Activated naive CD8-positive, alpha-beta T cell treated with anti-CD3 and anti-CD28 coated beads, Interleukin-2, amount 10 ng/mL, durations not matched to agents 7 days and 5 days (primary cell): ENCODE data around the gene GJC3. TPM values are rescaled to one million over a fixed set of nuclear protein-coding genes. Genes with fewer than 3 reads are reported as not detected.
"Not testable (repeated sequence)": the region's sequence is repeated elsewhere in the genome, so short reads cannot be mapped to it uniquely, and the experiment has no call there.

Source experiments
- ATAC-seq: fragments of 150-1000 bp; cut with Tn5 transposase; one replicate; pipeline ENCODE4 v1.10.0; 2021; ENCODE audit warnings: low read depth, moderate library complexity
- POLR2A ChIA-PET: fragments of 350-600 bp; sonication (Branson Sonifier 250); formaldehyde crosslinking; loops from one replicate; lab custom pipeline; 2021; ENCODE audit warnings: antibody characterized with exemption; lab: Charles Lee
- DNase-seq: peaks from one replicate; pipeline ENCODE4 v3.0.0; 2021
- H3K27ac Mint-ChIP-seq: one replicate; pipeline ENCODE4 v1.8.0; 2022; ENCODE audit warnings: mild to moderate bottlenecking, mixed read lengths
- H3K27me3 Mint-ChIP-seq: one replicate; pipeline ENCODE4 v1.8.0; 2022; ENCODE audit warnings: mild to moderate bottlenecking, moderate library complexity, mixed read lengths
- H3K36me3 Mint-ChIP-seq: one replicate; pipeline ENCODE4 v1.8.0; 2021; ENCODE audit warnings: mild to moderate bottlenecking, mixed read lengths
- H3K4me1 Mint-ChIP-seq: one replicate; pipeline ENCODE4 v1.8.0; 2021; ENCODE audit warnings: mixed read lengths
- H3K4me3 Mint-ChIP-seq: one replicate; pipeline ENCODE4 v1.8.0; 2022; ENCODE audit warnings: mild to moderate bottlenecking, moderate library complexity, mixed read lengths
- H3K9me3 Mint-ChIP-seq: one replicate; pipeline ENCODE4 v1.8.0; 2021; ENCODE audit warnings: mixed read lengths
- total RNA-seq, 2 experiments: library from RNA; stranded (reverse); gene quantifications; one replicate each; pipeline ENCODE4 v1.2.3, GENCODE V29; 2021

GJC3 gene
- total RNA-seq, 2 experiments from 2014 or later: not detected

DNA sequence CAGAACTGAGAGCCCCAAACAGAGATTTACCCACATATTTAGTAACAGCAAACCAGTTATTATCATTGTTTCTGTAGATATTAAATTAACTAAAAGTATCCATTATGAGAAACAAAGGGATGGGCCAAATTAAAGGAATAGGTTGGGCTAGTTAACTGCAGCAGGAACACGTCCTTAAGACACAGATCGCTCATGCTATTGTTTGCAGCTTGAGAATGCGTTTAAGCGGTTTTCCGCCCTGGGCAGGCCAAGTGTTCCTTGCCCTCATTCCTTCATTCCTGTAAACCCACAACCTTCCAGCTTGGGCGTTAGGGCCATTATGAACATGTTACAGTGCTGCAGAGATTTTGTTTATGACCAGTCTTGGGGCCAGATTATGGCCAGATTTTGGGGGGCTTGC lies 21.4 kb upstream of the GJC3 start:
- H3K36me3 Mint-ChIP-seq, ATAC-seq, POLR2A ChIA-PET, H3K4me3 Mint-ChIP-seq, DNase-seq, H3K27ac Mint-ChIP-seq, H3K4me1 Mint-ChIP-seq, H3K27me3 Mint-ChIP-seq, H3K9me3 Mint-ChIP-seq: not testable (repeated sequence)

DNA sequence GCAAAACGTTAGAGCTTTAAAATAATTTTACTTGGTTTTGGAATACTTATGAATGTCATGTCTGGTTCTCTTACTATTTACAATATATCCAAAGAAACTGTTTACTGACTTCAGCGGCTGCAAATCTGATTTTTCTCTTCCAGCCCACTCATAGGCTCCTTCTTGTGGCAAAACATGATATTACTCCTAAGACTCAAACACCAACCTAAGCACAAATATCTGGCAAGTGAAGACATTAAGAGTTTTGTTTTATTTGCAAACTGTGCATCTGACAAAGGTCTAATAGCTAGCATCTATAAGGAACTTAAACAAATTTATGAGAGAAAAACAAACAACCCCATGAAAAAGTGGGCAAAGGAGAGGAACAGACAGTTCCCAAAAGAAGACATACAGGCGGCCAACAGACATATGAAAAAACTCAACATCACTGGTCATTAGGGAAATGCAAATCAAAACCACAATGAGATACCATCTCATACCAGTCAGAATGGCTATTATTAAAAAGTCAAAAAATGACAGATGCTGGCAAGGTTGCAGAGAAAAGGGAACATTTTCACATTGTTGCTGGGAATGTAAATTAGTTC lies 20.3 kb upstream of the GJC3 start:
- POLR2A ChIA-PET: no interaction called here
- no peak for DNase-seq
- Mint-ChIP-seq H3K27ac (no peak overlapping the region), H3K36me3 (no peaks in the 10 kb centered on the region), H3K4me3 (no peak overlapping the region), H3K27me3 (peaks cover 3% of the 10 kb centered on the region), H3K4me1 (peaks cover 4% of the 10 kb centered on the region), H3K9me3 (no peaks in the 10 kb centered on the region)
- no peak for ATAC-seq

DNA sequence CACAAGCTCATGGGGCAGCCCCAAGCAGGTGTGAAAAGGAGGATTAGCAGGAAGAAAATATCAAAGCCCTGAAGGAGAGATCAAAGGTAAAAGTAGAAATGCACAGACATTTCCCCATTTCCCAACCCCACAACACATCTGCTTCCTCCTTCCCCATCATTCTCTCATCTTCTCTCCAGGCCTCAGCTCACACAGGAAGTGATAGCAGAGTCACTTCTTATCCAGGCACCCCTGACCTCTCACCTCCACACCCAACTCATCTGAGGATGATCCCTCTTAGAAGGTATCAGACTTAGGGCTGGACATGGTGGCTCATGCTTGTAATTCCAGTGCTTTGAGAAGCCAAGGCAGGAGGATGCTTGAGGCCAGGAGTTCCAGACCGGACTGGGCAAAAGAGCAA lies 18.2 kb upstream of the GJC3 start:
- Mint-ChIP-seq H3K4me3 (no peak overlapping the region), H3K27ac (no peak overlapping the region), H3K4me1 (peaks cover 4% of the 10 kb centered on the region), H3K9me3 (no peaks in the 10 kb centered on the region), H3K36me3 (no peaks in the 10 kb centered on the region), H3K27me3 (peaks cover 3% of the 10 kb centered on the region)
- ATAC-seq (no peak), DNase-seq (no peak)
- POLR2A ChIA-PET: no interaction called here

DNA sequence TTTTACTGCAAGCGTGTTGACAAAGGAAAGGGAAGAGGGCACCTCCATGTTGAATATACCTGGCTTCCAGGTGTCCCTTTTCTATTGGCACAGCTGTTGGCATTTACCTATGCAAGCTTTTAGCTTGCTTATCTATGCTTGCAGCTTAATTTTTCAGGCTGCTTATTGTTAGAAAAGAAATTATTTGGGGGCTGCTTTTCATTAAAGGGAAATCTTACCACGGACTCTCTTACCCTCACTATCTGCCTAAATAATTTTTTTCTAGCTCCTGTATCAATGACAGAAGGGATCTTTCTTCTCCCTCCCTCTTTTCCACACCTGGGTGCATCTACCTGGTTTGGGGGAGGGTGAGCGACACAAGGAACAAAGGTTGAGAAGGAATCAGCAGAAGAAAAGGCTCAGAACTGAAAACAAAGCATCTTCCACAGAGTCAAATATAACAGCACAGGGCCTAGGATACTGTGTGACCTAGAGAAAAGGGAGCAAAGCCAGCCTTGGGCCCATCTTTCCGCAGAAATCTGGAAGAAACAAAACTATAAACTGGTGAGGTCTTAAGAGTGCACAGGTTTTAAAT lies 15.2 kb upstream of the GJC3 start:
- Mint-ChIP-seq H3K27me3 (peaks cover 5% of the 10 kb centered on the region), H3K9me3 (no peaks in the 10 kb centered on the region), H3K36me3 (no peaks in the 10 kb centered on the region), H3K4me3 (no peak overlapping the region), H3K27ac (no peak overlapping the region), H3K4me1 (peaks cover 4% of the 10 kb centered on the region)
- ATAC-seq (no peak), DNase-seq (no peak)
- POLR2A ChIA-PET: no interaction called here

DNA sequence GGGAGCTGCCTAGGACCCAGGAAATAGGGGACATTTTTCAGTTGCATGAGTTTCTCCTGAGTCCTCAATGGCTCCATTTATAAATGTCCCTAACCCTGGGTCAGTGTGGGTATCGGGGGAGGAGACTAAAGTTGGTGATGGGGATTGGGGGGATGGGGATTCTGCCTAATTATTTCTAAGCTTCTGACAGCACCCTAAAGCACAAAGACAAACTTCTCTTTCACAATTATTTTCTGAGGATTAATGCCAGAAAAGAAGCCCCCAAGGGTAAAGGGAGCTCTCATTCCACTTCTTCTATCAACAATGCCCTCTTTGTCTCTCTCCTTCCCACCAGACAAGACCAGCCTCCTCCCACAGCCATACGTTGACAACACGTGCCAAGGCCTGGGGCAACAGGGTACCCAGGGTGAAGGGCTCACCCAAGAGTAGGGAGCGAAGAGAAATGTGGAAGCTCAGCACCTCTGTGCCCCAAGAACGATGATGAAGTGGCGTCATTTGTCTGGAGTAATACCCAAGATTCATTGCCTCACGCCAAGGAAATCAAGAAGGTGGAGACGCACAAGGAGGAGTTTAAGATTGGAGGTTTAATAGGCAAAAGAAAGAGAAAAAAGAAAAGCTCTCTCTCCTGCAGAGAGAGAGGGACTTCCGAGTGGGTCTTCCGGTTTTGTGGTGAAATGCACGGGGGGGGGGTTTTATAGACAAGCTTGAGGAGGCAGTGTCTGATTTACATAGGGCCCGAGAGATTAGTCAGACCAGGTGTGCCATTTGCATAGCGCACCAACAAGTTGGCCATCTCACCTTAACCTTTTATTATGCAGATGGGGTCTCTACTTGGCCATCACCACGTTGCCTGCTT lies 14.4 kb upstream of the GJC3 start:
- no peak for DNase-seq
- ATAC-seq: no peak
- H3K9me3 Mint-ChIP-seq: no peaks in the 10 kb centered on the region
- no peaks in the 10 kb centered on the region for H3K36me3 Mint-ChIP-seq
- H3K27me3 Mint-ChIP-seq: peaks cover 3% of the 10 kb centered on the region
- H3K4me3 Mint-ChIP-seq: peak overlapping the region; percentile 20
- POLR2A ChIA-PET: interaction anchor here (0.6 kb wide), 1 partner anchor 297 kb away, joined by 4 read pairs; no protein-coding TSS in a partner anchor
- H3K27ac Mint-ChIP-seq: no peak overlapping the region
- H3K4me1 Mint-ChIP-seq: peaks cover 4% of the 10 kb centered on the region

DNA sequence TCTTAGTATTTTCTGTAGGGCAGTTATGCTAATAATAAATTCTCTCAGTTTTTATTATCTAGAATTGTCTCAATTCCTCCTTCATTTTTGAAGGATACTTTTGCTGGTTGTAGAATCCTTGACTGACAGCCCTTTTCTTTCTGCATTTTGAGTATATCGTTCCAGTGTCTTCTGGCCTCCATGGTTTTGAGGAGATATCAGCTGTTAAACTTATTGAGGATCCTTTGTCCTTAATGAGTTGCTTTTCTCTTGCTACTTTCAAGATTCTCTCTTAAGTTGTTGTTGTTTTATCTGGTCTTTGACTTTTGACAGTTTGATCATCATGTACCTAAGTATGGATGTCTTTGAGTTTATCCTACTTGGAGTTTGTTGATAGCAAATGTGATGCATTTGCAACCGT lies 8.9 kb upstream of the GJC3 start:
- Mint-ChIP-seq H3K36me3 (no peaks in the 10 kb centered on the region), H3K4me3 (no peak overlapping the region), H3K9me3 (peaks cover 3% of the 10 kb centered on the region), H3K27me3 (peaks cover 10% of the 10 kb centered on the region), H3K4me1 (peaks cover 8% of the 10 kb centered on the region), H3K27ac (no peak overlapping the region)
- DNase-seq: no peak
- ATAC-seq: no peak
- POLR2A ChIA-PET: no interaction called here

DNA sequence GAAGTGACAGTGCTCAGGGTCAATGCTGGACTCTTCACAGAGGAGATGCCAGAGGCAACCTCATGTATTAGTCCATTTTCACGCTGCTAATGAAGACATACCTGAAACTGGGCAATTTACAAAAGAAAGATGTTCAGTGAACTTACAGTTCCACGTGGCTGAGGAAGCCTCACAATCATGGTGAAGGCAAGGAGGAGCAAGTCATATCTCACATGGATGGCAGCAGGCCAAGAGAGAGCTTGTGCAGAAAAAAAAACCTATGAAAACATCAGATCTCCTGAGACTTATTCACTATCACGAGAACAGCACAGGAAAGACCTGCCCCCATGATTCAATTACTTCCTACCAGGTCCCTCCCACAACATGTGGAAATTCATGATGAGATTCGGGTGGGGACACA lies 5.6 kb upstream of the GJC3 start:
- H3K27me3 Mint-ChIP-seq, H3K4me3 Mint-ChIP-seq, ATAC-seq, H3K4me1 Mint-ChIP-seq, POLR2A ChIA-PET, H3K27ac Mint-ChIP-seq, H3K36me3 Mint-ChIP-seq, H3K9me3 Mint-ChIP-seq, DNase-seq: not testable (repeated sequence)

DNA sequence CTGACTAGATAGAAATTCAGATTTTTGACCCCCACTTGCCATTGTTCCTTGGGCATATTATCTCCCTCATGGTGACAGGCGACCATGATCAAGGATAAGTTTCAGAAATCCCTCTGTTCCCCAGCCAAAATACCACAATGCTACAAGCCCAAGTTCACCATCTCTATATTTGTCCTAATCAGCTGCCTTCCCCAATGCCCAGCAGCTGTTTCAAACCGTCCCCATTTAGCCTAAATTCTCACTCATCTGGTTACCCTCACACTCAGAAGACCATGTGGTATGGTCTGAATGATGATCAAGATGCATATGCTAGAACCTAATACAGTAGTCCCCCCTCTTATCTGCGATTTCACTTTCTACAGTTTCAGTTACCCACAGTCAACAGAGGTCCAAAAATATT lies 956 bp upstream of the GJC3 start:
- no peaks in the 10 kb centered on the region for H3K36me3 Mint-ChIP-seq
- peaks cover 23% of the 10 kb centered on the region for H3K4me1 Mint-ChIP-seq
- H3K27me3 Mint-ChIP-seq: peaks cover 17% of the 10 kb centered on the region
- DNase-seq: no peak
- ATAC-seq: no peak
- no peak overlapping the region for H3K4me3 Mint-ChIP-seq
- H3K9me3 Mint-ChIP-seq: no peaks in the 10 kb centered on the region
- POLR2A ChIA-PET: no interaction called here
- H3K27ac Mint-ChIP-seq: no peak overlapping the region

DNA sequence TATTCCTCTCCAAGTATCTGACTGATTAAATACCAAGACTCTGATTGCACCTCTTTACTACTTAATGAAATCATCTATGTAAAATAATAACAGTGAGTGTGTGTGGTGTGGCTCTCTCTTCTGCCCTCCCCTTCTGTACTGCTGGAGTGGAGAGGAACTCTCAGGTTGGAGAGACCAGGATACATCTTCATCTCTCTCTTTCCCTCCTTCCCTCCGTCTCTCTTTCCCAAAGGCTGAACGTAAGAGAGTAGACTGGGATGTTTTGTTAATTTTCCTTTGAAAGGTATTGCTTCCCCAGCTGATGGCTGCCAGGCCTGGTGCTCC lies 272 bp upstream of the GJC3 start:
- Mint-ChIP-seq H3K36me3 (no peaks in the 10 kb centered on the region), H3K4me3 (peak overlapping the region; percentile 75), H3K27me3 (peaks cover 17% of the 10 kb centered on the region), H3K4me1 (peaks cover 17% of the 10 kb centered on the region), H3K27ac (peak overlapping the region; percentile 17), H3K9me3 (no peaks in the 10 kb centered on the region)
- ATAC-seq: no peak
- POLR2A ChIA-PET: interaction anchor here (0.6 to 1.7 kb wide), 2 partner anchors 11 to 12 kb away, joined by 3 to 14 read pairs; partner anchors contain the start of gene TRIM4
- DNase-seq: no peak

DNA sequence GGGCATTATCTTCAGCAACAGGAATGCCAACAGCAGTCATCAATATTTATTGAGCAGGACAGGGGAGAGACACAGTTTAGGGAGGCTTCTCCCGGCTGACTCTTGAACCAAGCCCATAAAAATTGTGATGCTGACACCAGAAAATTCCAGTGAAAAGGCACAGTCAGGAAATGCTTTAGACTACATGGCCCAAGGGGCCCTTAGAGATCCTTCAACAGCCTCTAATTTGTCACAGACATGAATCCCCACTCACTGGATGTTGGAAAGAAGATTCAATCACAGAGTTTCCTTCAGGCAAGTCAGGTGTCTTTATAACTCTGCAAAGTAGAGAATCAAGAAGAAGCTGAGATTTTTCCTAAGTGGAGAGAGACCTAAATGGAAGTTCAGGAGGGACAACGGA lies 1.2 kb downstream of the GJC3 start:
- Mint-ChIP-seq H3K27me3 (peaks cover 17% of the 10 kb centered on the region), H3K9me3 (no peaks in the 10 kb centered on the region), H3K36me3 (no peaks in the 10 kb centered on the region), H3K27ac (no peak overlapping the region), H3K4me1 (peaks cover 17% of the 10 kb centered on the region), H3K4me3 (peak overlapping the region; percentile 47)
- no peak for ATAC-seq
- no peak for DNase-seq
- POLR2A ChIA-PET: interaction anchor here (1.7 kb wide), 1 partner anchor 9 kb away, joined by 14 read pairs; the partner anchor contains the start of gene TRIM4

DNA sequence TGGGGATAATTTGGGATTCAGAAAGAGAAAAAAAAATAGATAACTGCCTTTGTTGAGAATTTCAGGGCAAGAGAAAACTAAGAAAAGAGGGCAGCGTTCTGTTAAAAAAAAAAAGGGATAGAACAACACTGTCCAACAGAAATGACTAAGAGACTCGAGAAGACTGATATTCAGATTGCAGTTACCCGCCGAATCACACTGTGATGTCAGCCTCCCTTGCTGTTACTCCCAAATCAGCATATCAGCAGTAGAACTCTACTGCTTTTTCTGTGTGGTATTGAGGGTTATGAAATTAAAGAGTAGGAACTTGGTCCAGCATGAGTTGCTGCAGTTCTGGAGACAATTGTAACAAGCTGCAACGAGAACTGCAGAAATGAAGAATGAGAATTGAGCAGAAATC lies 1.9 kb downstream of the GJC3 start:
- Mint-ChIP-seq H3K36me3 (no peaks in the 10 kb centered on the region), H3K27ac (no peak overlapping the region), H3K4me1 (peaks cover 17% of the 10 kb centered on the region), H3K4me3 (no peak overlapping the region), H3K9me3 (no peaks in the 10 kb centered on the region), H3K27me3 (peaks cover 17% of the 10 kb centered on the region)
- ATAC-seq (no peak), DNase-seq (no peak)
- POLR2A ChIA-PET: no interaction called here

DNA sequence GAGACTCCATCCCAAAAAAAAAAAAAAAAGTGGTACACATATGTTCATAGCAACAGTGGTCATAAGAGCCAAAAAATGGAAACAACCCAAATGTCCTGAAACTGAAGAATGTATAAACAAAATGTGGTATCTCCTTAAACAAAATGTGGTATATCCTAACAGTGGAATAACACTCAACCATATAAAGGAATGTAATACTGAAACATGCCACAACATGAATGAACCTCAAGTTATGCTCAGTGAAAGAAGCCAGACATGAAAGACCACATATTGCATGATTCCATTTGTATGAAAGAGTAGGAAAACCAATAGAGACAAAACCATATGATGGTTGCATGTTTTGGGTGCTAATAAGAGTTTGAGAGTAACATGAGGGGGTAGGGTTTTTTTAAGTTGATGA lies 3.1 kb downstream of the GJC3 start:
- no peak for ATAC-seq
- Mint-ChIP-seq H3K27me3 (peaks cover 17% of the 10 kb centered on the region), H3K36me3 (peaks cover 9% of the 10 kb centered on the region), H3K4me3 (no peak overlapping the region), H3K9me3 (no peaks in the 10 kb centered on the region), H3K27ac (no peak overlapping the region), H3K4me1 (peaks cover 17% of the 10 kb centered on the region)
- no peak for DNase-seq
- POLR2A ChIA-PET: no interaction called here

DNA sequence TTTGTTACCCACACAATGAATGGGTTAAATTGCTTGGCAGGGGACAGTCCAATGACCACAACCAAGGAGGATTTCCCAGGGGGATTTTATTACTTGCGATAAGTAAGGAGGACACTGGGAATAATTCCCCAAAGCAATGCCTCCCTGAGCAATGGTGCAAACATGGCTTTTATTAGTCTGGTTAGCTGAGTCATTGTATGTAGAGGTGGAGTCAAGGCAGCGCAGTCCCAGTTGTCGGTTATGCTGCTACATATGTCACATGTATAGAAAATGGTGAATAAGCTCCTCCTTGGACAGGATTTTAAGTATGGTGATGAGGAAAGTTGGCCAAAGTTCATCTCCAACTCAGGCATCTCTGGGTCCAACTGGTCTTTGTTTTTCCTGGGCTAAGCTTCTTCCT lies 6.2 kb downstream of the GJC3 start:
- Mint-ChIP-seq H3K4me3 (no peak overlapping the region), H3K27me3 (peaks cover 12% of the 10 kb centered on the region), H3K36me3 (peaks cover 17% of the 10 kb centered on the region), H3K9me3 (no peaks in the 10 kb centered on the region), H3K27ac (no peak overlapping the region), H3K4me1 (peaks cover 12% of the 10 kb centered on the region)
- ATAC-seq (no peak), DNase-seq (no peak)
- POLR2A ChIA-PET: interaction anchor here (0.9 kb wide), 1 partner anchor 10 kb away, joined by 3 read pairs; no protein-coding TSS in a partner anchor
